BE2C (cell line): Measurements from ENCODE around the gene COPB1.

Experiments used
- DNase-seq: peaks from one replicate; pipeline ENCODE4 v3.0.0-alpha.2; 2020
- H3K27me3 ChIP-seq: fragments of 250-450 bp; sonication (Bioruptor Pico); 2 replicates; pipeline ENCODE4 v1.5.1; 2020; ENCODE audit warnings: mild to moderate bottlenecking
- H3K36me3 ChIP-seq: fragments of 250-450 bp; sonication (Bioruptor Pico); 2 replicates; pipeline ENCODE4 v1.5.1; 2020; ENCODE audit warnings: mild to moderate bottlenecking
- H3K4me1 ChIP-seq: fragments of 250-450 bp; sonication (Bioruptor Pico); 2 replicates; pipeline ENCODE4 v1.5.1; 2020
- H3K4me3 ChIP-seq: 2 replicates; pipeline ENCODE4 v1.5.1; 2011; ENCODE audit warnings: low read depth, low read length
- H3K9me3 ChIP-seq: fragments of 250-450 bp; sonication (Bioruptor Pico); 2 replicates; pipeline ENCODE4 v1.5.1; 2020
- TF ChIP-seq, protein P1 (sequence below): IDR thresholded peaks from 2 replicates; pipeline ENCODE4 v1.5.1; 2012; ENCODE audit warnings: mild to moderate bottlenecking, low read depth, low read length

COPB1 gene

GRCh38 chr11:14460147-14460546, 39.5 kb downstream of the COPB1 start:
- TF ChIP-seq, protein P1, sequence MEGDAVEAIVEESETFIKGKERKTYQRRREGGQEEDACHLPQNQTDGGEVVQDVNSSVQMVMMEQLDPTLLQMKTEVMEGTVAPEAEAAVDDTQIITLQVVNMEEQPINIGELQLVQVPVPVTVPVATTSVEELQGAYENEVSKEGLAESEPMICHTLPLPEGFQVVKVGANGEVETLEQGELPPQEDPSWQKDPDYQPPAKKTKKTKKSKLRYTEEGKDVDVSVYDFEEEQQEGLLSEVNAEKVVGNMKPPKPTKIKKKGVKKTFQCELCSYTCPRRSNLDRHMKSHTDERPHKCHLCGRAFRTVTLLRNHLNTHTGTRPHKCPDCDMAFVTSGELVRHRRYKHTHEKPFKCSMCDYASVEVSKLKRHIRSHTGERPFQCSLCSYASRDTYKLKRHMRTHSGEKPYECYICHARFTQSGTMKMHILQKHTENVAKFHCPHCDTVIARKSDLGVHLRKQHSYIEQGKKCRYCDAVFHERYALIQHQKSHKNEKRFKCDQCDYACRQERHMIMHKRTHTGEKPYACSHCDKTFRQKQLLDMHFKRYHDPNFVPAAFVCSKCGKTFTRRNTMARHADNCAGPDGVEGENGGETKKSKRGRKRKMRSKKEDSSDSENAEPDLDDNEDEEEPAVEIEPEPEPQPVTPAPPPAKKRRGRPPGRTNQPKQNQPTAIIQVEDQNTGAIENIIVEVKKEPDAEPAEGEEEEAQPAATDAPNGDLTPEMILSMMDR: no peak
- H3K4me1 ChIP-seq: no peaks in the 10 kb centered on the region
- no peaks in the 10 kb centered on the region for H3K27me3 ChIP-seq
- H3K36me3 ChIP-seq: peaks cover 22% of the 10 kb centered on the region
- no peak overlapping the region for H3K4me3 ChIP-seq
- DNase-seq: no peak
- no peaks in the 10 kb centered on the region for H3K9me3 ChIP-seq

DNA sequence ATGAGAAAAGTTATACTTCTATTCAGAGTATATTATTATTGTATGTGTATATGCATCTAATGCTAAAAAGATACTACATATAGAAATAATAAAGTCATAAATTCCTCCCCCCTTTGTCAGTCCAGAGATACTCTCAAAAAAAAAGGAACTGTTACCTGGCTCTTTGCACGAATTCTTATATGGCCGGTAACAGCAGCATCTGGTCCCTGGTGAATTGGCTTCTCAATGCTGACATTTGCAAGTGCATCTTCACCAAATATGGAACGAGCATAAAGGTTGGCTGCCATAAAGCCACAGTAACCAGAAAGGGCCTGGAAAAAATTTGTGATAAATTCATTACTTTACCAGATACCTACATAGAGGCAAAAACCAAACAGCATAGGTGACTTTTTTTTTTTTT, 41.2 kb downstream of the COPB1 start:
- H3K9me3 ChIP-seq: no peaks in the 10 kb centered on the region
- TF ChIP-seq, protein P1: no peak
- no peaks in the 10 kb centered on the region for H3K4me1 ChIP-seq
- peaks cover 6% of the 10 kb centered on the region; the same call in 1 of the 2 replicates for H3K36me3 ChIP-seq
- DNase-seq: no peak
- H3K4me3 ChIP-seq: no peak overlapping the region
- no peaks in the 10 kb centered on the region for H3K27me3 ChIP-seq

DNA sequence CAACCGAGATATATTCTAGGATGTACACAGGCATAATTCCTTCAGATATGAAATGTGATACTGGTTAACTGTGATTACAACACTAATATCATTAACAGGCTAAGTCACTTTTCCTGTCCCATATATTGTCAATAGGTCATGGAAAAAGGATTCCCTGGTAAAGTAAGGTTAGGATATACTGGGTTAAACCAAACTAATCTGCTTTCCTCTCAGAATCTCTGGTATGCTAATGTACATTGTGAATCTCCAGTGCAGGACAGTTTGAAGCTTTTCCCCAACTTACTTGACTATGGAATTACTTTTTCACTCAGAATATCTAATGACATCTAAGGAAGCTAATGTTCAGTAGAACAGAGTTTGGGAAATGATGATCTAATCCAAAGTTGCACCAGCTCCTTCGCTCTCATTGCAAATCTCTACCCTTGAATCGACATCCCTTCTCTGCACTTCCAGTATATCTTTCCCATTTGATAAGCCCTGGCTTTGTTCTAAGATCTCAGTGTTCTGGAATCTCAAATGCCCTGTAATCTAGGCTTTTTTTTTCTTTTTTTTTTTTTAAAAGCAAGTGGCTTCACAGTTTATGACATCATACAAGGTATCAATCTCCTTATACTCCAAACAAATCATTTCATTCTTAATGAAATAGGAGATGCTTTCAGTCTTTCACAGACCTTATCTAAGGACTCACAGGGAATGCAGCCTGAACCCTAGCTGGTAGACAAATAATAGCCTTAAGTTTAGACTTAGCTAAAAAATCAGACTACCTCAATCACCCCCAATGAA, 43.8 kb downstream of the COPB1 start:
- no peaks in the 10 kb centered on the region for H3K4me1 ChIP-seq
- no peak for DNase-seq
- no peaks in the 10 kb centered on the region for H3K27me3 ChIP-seq
- H3K4me3 ChIP-seq: no peak overlapping the region
- TF ChIP-seq, protein P1: no peak
- no peaks in the 10 kb centered on the region for H3K9me3 ChIP-seq
- H3K36me3 ChIP-seq: peaks cover 5% of the 10 kb centered on the region; the same call in 1 of the 2 replicates

DNA sequence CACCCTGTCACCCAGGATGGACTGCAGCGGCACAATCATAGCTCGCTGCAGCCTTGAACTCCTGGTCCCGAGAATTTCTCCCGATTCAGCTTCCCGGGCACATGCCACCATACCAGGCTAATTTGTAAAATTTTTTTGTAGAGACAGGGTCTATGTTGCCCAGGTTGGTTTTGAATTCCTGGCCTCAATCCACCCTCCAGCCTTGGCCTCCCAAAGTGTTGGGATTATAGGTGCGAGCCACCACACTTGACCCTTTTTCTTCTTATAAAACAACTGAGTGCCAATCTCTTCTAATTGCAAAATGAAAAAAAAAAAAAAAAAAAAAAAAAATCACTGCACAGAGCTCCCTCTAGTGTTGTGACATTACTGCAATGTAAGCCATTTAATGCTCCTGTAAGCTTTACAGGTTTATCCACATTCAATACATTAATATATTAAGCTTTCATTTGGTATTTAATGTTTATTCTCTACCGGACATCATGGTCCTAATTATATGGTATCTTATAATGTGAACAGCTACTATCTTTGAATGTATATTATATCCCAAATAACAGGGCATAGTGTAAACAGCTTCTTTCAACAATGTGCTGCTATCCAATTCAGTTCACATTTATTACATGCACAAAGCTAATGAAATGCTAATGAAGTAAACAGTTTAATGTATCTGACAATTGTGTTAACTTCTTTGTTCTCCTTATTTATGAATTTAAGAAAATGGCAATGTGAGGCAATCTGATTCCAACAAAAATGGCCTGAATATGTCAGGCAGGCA, 44.6 kb downstream of the COPB1 start:
- H3K9me3 ChIP-seq: no peaks in the 10 kb centered on the region
- H3K36me3 ChIP-seq: peaks cover 2% of the 10 kb centered on the region; the same call in 1 of the 2 replicates
- H3K4me3 ChIP-seq: no peak overlapping the region
- TF ChIP-seq, protein P1: peak; percentile 55
- H3K27me3 ChIP-seq: no peaks in the 10 kb centered on the region
- no peak for DNase-seq
- no peaks in the 10 kb centered on the region for H3K4me1 ChIP-seq

- TF ChIP-seq, protein P1: no peak
- DNase-seq: no peak
- Histone ChIP-seq H3K4me3 (no peak overlapping the region), H3K36me3 (no peaks in the 10 kb centered on the region), H3K27me3 (no peaks in the 10 kb centered on the region), H3K9me3 (no peaks in the 10 kb centered on the region), H3K4me1 (no peaks in the 10 kb centered on the region)
Measured at GRCh38 chr11:14451825-14452224, 47.8 kb downstream of the COPB1 start.

DNA sequence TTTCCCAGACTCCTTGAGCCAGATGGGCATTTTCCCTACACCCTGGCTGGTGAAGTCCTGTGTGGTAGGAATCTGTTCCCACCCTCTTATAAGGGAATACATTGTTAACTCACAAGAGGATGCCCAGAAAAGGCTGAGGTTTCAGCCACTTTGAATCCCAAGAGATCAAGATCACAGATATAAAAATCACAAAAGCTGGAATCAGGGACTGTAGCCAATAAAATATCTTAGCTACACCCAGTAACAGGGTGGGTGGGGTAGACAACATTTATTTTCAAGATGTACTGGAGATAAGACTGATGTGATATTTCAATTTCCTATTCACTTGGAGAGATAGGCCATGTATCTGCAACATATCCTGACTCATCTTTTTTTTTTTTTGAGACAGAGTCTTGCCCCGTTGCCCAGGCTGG, 50.3 kb downstream of the COPB1 start:
- Histone ChIP-seq H3K4me3 (no peak overlapping the region), H3K36me3 (no peaks in the 10 kb centered on the region), H3K9me3 (no peaks in the 10 kb centered on the region), H3K27me3 (no peaks in the 10 kb centered on the region), H3K4me1 (no peaks in the 10 kb centered on the region)
- no peak for DNase-seq
- TF ChIP-seq, protein P1: no peak
